Measurements from ENCODE around the gene ARID3C. TPM values are rescaled to one million over a fixed set of nuclear protein-coding genes. Genes with fewer than 3 reads are reported as not detected.

ARID3C gene
- total RNA-seq, 2 experiments from 2014 or later = 0.38 to 1.9 TPM

GRCh38 chr9:34627716-34628655, 880 bp downstream of the ARID3C start:
- no peak overlapping the region for H3K4me3 ChIP-seq (ENCODE audit: low read depth, low read length, poor library complexity, severe bottlenecking)
- ChIA-PET POLR2A (interaction anchor here (1.4 kb wide), 1 partner anchor 8 kb away, joined by 3 read pairs; the partner anchor contains the start of gene DCTN3), CTCF (ENCODE audit: unreplicated experiment) (no interaction called here)
- TF ChIP-seq CTCF (conservative IDR thresholded peaks at IDR 0.05; ENCODE audit: low read length) (no peak), EZH2phosphoT487 (IDR thresholded peaks at IDR 0.05; ENCODE audit: borderline replicate concordance, low read depth, low read length) (no peak; the same call in 1 of the 2 replicates)
- no peaks in the 10 kb centered on the region for H3K4me1 ChIP-seq (ENCODE audit: insufficient read depth, low read length, poor library complexity, severe bottlenecking)
- H3K36me3 ChIP-seq (ENCODE audit: insufficient read depth, low read length) = no peaks in the 10 kb centered on the region
- H3K4me2 ChIP-seq (ENCODE audit: low read length) = no peak overlapping the region
- no peaks in the 10 kb centered on the region for H3K79me2 ChIP-seq (ENCODE audit: insufficient read depth, low read depth, low read length)
- no peak for DNase-seq (ENCODE audit: low spot score)
- 0 out of 2 replicates have a peak, but pooled peaks cover 5% of the 10 kb centered on the region for H4K20me1 ChIP-seq (ENCODE audit: insufficient read depth, low read length)
- no peak overlapping the region for H3K27ac ChIP-seq (ENCODE audit: low read depth, low read length, poor library complexity, severe bottlenecking)
- intact Hi-C loops (cut with micrococcal nuclease; ENCODE audit: unreplicated experiment) = no loop called here
- H3K9me3 ChIP-seq (ENCODE audit: low read length) = no peaks in the 10 kb centered on the region
- no TSS peak for BruUV-seq (replicated peaks)
- no peaks in the 10 kb centered on the region for H3K9me2 ChIP-seq (ENCODE audit: insufficient read depth, low read length)
- H2AFZ ChIP-seq (ENCODE audit: low read length) = no peak overlapping the region

DNA sequence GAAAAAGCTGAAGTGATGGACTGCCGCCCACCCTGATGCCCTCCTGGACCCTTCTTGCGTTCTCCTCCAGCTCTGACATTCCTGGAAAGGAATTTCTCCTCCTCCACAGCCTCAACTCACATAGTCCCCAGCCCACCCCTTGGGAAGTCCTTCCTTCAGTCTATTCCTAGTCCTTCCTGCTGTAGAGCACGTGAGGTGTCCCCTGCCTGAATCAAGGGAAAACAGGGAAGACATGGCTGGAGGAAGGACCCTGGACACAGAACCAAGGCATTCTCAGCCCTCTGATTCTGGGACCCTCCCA, 3.7 kb downstream of the ARID3C start:
- Histone ChIP-seq H3K4me3 (ENCODE audit: low read depth, low read length, poor library complexity, severe bottlenecking) (no peak overlapping the region), H3K9me3 (ENCODE audit: low read length) (no peaks in the 10 kb centered on the region), H3K79me2 (ENCODE audit: insufficient read depth, low read depth, low read length) (no peaks in the 10 kb centered on the region), H2AFZ (ENCODE audit: low read length) (no peak overlapping the region), H3K4me1 (ENCODE audit: insufficient read depth, low read length, poor library complexity, severe bottlenecking) (peaks cover 6% of the 10 kb centered on the region), H3K9me2 (ENCODE audit: insufficient read depth, low read length) (no peaks in the 10 kb centered on the region), H4K20me1 (ENCODE audit: insufficient read depth, low read length) (no peaks in the 10 kb centered on the region), H3K4me2 (ENCODE audit: low read length) (no peak overlapping the region), H3K27ac (ENCODE audit: low read depth, low read length, poor library complexity, severe bottlenecking) (no peak overlapping the region), H3K36me3 (ENCODE audit: insufficient read depth, low read length) (no peaks in the 10 kb centered on the region)
- ChIA-PET POLR2A (interaction anchor here (0.8 kb wide), 1 partner anchor 13 kb away, joined by 3 read pairs; no protein-coding TSS in a partner anchor), CTCF (ENCODE audit: unreplicated experiment) (no interaction called here)
- no peak for TF ChIP-seq EZH2phosphoT487 (IDR thresholded peaks at IDR 0.05; ENCODE audit: borderline replicate concordance, low read depth, low read length)
- TF ChIP-seq CTCF (conservative IDR thresholded peaks at IDR 0.05; ENCODE audit: low read length) = no peak
- no peak for DNase-seq (ENCODE audit: low spot score)
- intact Hi-C loops (cut with micrococcal nuclease; ENCODE audit: unreplicated experiment) = no loop called here
- BruUV-seq (replicated peaks) = no TSS peak

Data from OCI-LY7 (cell line).